ENCODE results near the gene NSMCE3. TPM values are rescaled to one million over a fixed set of nuclear protein-coding genes. Genes with fewer than 3 reads are reported as not detected.

NSMCE3 gene
- 6.8 TPM for total RNA-seq
- long read RNA-seq, full-length matches to known transcripts = 11 of 11 reads
- long read RNA-seq, partial matches to known transcripts = 0 of 11 reads
- long read RNA-seq, other reads (novel, unspliced or antisense) = 0 of 11 reads

GRCh38 chr15:29269485-29270168 lies at the start of gene NSMCE3:
NSMCE3 (minus strand) TSS chr15:29269822; CDS start chr15:29269705, 117 bp downstream.
- intact Hi-C loops (cut with DNase I) = no loop called here
- DNase-seq (ENCODE audit: missing footprints) (peak; percentile 94), ATAC-seq (peak; percentile 99)

GRCh38 chr15:29316422-29316821 lies 46.8 kb upstream of the NSMCE3 start:
- DNase-seq (ENCODE audit: missing footprints) (no peak), ATAC-seq (no peak)
- intact Hi-C loops (cut with DNase I) = no loop called here

GRCh38 chr15:29312387-29312786 lies 42.8 kb upstream of the NSMCE3 start:
- ATAC-seq (no peak), DNase-seq (ENCODE audit: missing footprints) (no peak)
- intact Hi-C loops (cut with DNase I) = no loop called here

GRCh38 chr15:29311696-29312095 lies 42.1 kb upstream of the NSMCE3 start:
- intact Hi-C loops (cut with DNase I) = no loop called here
- DNase-seq (ENCODE audit: missing footprints) = no peak
- no peak for ATAC-seq

- intact Hi-C loops (cut with DNase I) = no loop called here
- no peak for ATAC-seq
- DNase-seq (ENCODE audit: missing footprints) = no peak
Observed at GRCh38 chr15:29309139-29309538, 39.5 kb upstream of the NSMCE3 start.

GRCh38 chr15:29308299-29308698 lies 38.7 kb upstream of the NSMCE3 start:
- no peak for ATAC-seq
- intact Hi-C loops (cut with DNase I) = no loop called here
- DNase-seq (ENCODE audit: missing footprints) = no peak

GRCh38 chr15:29305556-29305955 lies 35.9 kb upstream of the NSMCE3 start:
- ATAC-seq = no peak
- intact Hi-C loops (cut with DNase I) = no loop called here
- DNase-seq (ENCODE audit: missing footprints) = no peak

GRCh38 chr15:29302871-29303270 lies 33.2 kb upstream of the NSMCE3 start:
- intact Hi-C loops (cut with DNase I) = no loop called here
- ATAC-seq (no peak), DNase-seq (ENCODE audit: missing footprints) (no peak)

GRCh38 chr15:29299784-29300183 lies 30.2 kb upstream of the NSMCE3 start:
- intact Hi-C loops (cut with DNase I) = no loop called here
- DNase-seq (ENCODE audit: missing footprints) = no peak
- ATAC-seq = no peak

GRCh38 chr15:29299331-29299730 lies 29.7 kb upstream of the NSMCE3 start:
- intact Hi-C loops (cut with DNase I) = no loop called here

GRCh38 chr15:29294732-29295325 lies 25.2 kb upstream of the NSMCE3 start:
- DNase-seq (ENCODE audit: missing footprints) (no peak), ATAC-seq (no peak)
- intact Hi-C loops (cut with DNase I) = no loop called here

More at GRCh38 chr15:29299331-29299730, 29.7 kb upstream of the NSMCE3 start:
- no peak for DNase-seq (ENCODE audit: missing footprints)
- ATAC-seq = no peak

- ATAC-seq (no peak), DNase-seq (ENCODE audit: missing footprints) (no peak)
- intact Hi-C loops (cut with DNase I) = no loop called here
Observed at GRCh38 chr15:29291067-29291845, 21.6 kb upstream of the NSMCE3 start.

GRCh38 chr15:29289173-29289572 lies 19.6 kb upstream of the NSMCE3 start:
- no peak for ATAC-seq
- intact Hi-C loops (cut with DNase I) = no loop called here

GRCh38 chr15:29285386-29285785 lies 15.8 kb upstream of the NSMCE3 start:
- DNase-seq (ENCODE audit: missing footprints) (no peak), ATAC-seq (no peak)
- intact Hi-C loops (cut with DNase I) = no loop called here

More at GRCh38 chr15:29289173-29289572, 19.6 kb upstream of the NSMCE3 start:
- DNase-seq (ENCODE audit: missing footprints) = no peak

GRCh38 chr15:29283381-29283780 lies 13.8 kb upstream of the NSMCE3 start:
- intact Hi-C loops (cut with DNase I) = no loop called here
- DNase-seq (ENCODE audit: missing footprints) = no peak
- ATAC-seq = no peak

- no peak for DNase-seq (ENCODE audit: missing footprints)
- intact Hi-C loops (cut with DNase I) = no loop called here
- ATAC-seq = no peak
Observed at GRCh38 chr15:29280514-29280913, 10.9 kb upstream of the NSMCE3 start.

GRCh38 chr15:29278436-29279105 lies 8.9 kb upstream of the NSMCE3 start:
- no peak for ATAC-seq
- intact Hi-C loops (cut with DNase I) = no loop called here
- no peak for DNase-seq (ENCODE audit: missing footprints)

- ATAC-seq (no peak), DNase-seq (ENCODE audit: missing footprints) (no peak)
- intact Hi-C loops (cut with DNase I) = no loop called here
Observed at GRCh38 chr15:29276366-29276765, 6.7 kb upstream of the NSMCE3 start.

GRCh38 chr15:29275855-29276254 lies 6.2 kb upstream of the NSMCE3 start:
- intact Hi-C loops (cut with DNase I) = no loop called here

More at GRCh38 chr15:29275855-29276254, 6.2 kb upstream of the NSMCE3 start:
- no peak for ATAC-seq
- no peak for DNase-seq (ENCODE audit: missing footprints)

All from Right ventricle myocardium inferior (tissue), 1 donor.